ENCODE data around the gene TLCD5.

TLCD5 gene

GRCh38 chr11:120316880-120317688 lies 8.0 kb upstream of the TLCD5 start:
- CTCF ChIA-PET: interaction anchor here (1.2 to 6.3 kb wide), 4 partner anchors 14 to 86 kb away, joined by 3 to 97 read pairs (median 10); partner anchors contain the start of gene ARHGEF12
- no peak for DNase-seq (ENCODE audit: extremely low spot score)
- TF ChIP-seq CTCF (IDR thresholded peaks at IDR 0.05; ENCODE audit: control extremely low read depth, extremely low read depth, low read depth, missing control alignments): no peak
- POLR2A ChIA-PET: no interaction called here

- no peak for TF ChIP-seq CTCF (IDR thresholded peaks at IDR 0.05; ENCODE audit: control extremely low read depth, extremely low read depth, low read depth, missing control alignments)
- ChIA-PET POLR2A (no interaction called here), CTCF (interaction anchor here (1.2 to 6.3 kb wide), 4 partner anchors 15 to 87 kb away, joined by 3 to 97 read pairs (median 10); partner anchors contain the start of gene ARHGEF12)
- no peak for DNase-seq (ENCODE audit: extremely low spot score)
Observed at GRCh38 chr11:120317689-120318480, 7.2 kb upstream of the TLCD5 start.

- POLR2A ChIA-PET: no interaction called here
- no peak for TF ChIP-seq CTCF (IDR thresholded peaks at IDR 0.05; ENCODE audit: control extremely low read depth, extremely low read depth, low read depth, missing control alignments)
- CTCF ChIA-PET: interaction anchor here (1.7 to 6.3 kb wide), 3 partner anchors 16 to 88 kb away, joined by 4 to 97 read pairs (median 15); no protein-coding TSS in a partner anchor
- no peak for DNase-seq (ENCODE audit: extremely low spot score)
Observed at GRCh38 chr11:120318906-120319305, 6.2 kb upstream of the TLCD5 start.

- ChIA-PET POLR2A (no interaction called here), CTCF (interaction anchor here (1.1 to 3.2 kb wide), 5 partner anchors 9 to 90 kb away, joined by 3 to 22 read pairs (median 4); partner anchors contain the start of gene ARHGEF12)
- no peak for DNase-seq (ENCODE audit: extremely low spot score)
- no peak for TF ChIP-seq CTCF (IDR thresholded peaks at IDR 0.05; ENCODE audit: control extremely low read depth, extremely low read depth, low read depth, missing control alignments)
Observed at GRCh38 chr11:120326228-120326627, 1.1 kb downstream of the TLCD5 start.

GRCh38 chr11:120326845-120327281 lies 1.8 kb downstream of the TLCD5 start:
- no peak for DNase-seq (ENCODE audit: extremely low spot score)
- CTCF ChIA-PET: interaction anchor here (1.1 to 3.2 kb wide), 5 partner anchors 8 to 91 kb away, joined by 3 to 22 read pairs (median 4); partner anchors contain the start of gene ARHGEF12
- POLR2A ChIA-PET: no interaction called here
- TF ChIP-seq CTCF (IDR thresholded peaks at IDR 0.05; ENCODE audit: control extremely low read depth, extremely low read depth, low read depth, missing control alignments): no peak

- ChIA-PET CTCF (interaction anchor here (1.1 to 3.2 kb wide), 5 partner anchors 8 to 91 kb away, joined by 3 to 22 read pairs (median 4); partner anchors contain the start of gene ARHGEF12), POLR2A (no interaction called here)
- DNase-seq (ENCODE audit: extremely low spot score): no peak
- no peak for TF ChIP-seq CTCF (IDR thresholded peaks at IDR 0.05; ENCODE audit: control extremely low read depth, extremely low read depth, low read depth, missing control alignments)
Observed at GRCh38 chr11:120327311-120327710, 2.2 kb downstream of the TLCD5 start.

Measured in GM10248 (cell line).